SK-N-SH (cell line): Measurements from ENCODE around the gene CCDC171. TPM values are rescaled to one million over a fixed set of nuclear protein-coding genes. Genes with fewer than 3 reads are reported as not detected.

ENCODE experiments used
- CTCF ChIA-PET: fragments of 300-600, 350-600 bp; formaldehyde crosslinking; extraction: SDS; loops from one replicate; lab custom pipeline; 2021; lab: Yijun Ruan, JAX
- POLR2A ChIA-PET: fragments of 350-600 bp; sonication (Branson Sonifier 250); formaldehyde crosslinking; extraction: SDS; loops from one replicate; lab custom pipeline; 2020; ENCODE audit warnings: antibody characterized with exemption, inconsistent platforms; lab: Yijun Ruan, JAX
- DNase-seq: peaks from one replicate; pipeline ENCODE4 v3.0.0; 2012
- H2AFZ ChIP-seq: fragments of 200-600 bp; sonication (generic); 2 replicates; pipeline ENCODE4 v1.8.1; 2016; ENCODE audit warnings: antibody characterized with exemption, mild to moderate bottlenecking, low read depth
- H3F3A ChIP-seq: fragments of 200-600 bp; sonication (generic); replicated peaks from 2 replicates; pipeline ENCODE3; 2016; ENCODE audit warnings: antibody characterized with exemption, mild to moderate bottlenecking; ENCODE audit not compliant: insufficient read depth
- H3K27ac ChIP-seq, 2 experiments: fragments of 200-500 bp in 1 of 2; fragments of 200-600 bp in 1 of 2; sonication (Bioruptor generic) in 1 of 2; sonication (generic), shearing (Covaris generic) in 1 of 2; 2 replicates each; pipeline versions ENCODE4 v1.5.1 to v1.6.1; 2014 to 2016; ENCODE audit warnings: low read depth in 2 of 2, inconsistent platforms in 1 of 2, low read length in 1 of 2, mild to moderate bottlenecking in 1 of 2, mixed read lengths in 1 of 2
- H3K27me3 ChIP-seq: fragments of 200-600 bp; sonication (generic), shearing (Covaris generic); 2 replicates; pipeline ENCODE4 v1.6.1; 2016; ENCODE audit warnings: mixed run types; ENCODE audit not compliant: insufficient read depth
- H3K36me3 ChIP-seq, 2 experiments: fragments of 200-500 bp in 1 of 2; fragments of 200-600 bp in 1 of 2; sonication (Bioruptor generic) in 1 of 2; sonication (generic) in 1 of 2; replicated peaks in 1 of 2; 2 replicates each; pipeline versions ENCODE3 to v1.5.1; 2014 to 2016; ENCODE audit warnings: low read length in 1 of 2, mild to moderate bottlenecking in 1 of 2; ENCODE audit not compliant: insufficient read depth in 2 of 2, control insufficient read depth in 1 of 2
- H3K4me1 ChIP-seq, 2 experiments: fragments of 200-500 bp in 1 of 2; fragments of 200-600 bp in 1 of 2; sonication (Bioruptor generic) in 1 of 2; sonication (generic), shearing (Covaris generic) in 1 of 2; 2 replicates each; pipeline versions ENCODE4 v1.5.1 to v1.6.1; 2014 to 2016; ENCODE audit warnings: low read depth in 1 of 2, low read length in 1 of 2, mixed run types in 1 of 2; ENCODE audit not compliant: insufficient read depth in 2 of 2, control insufficient read depth in 1 of 2
- H3K4me2 ChIP-seq: fragments of 200-600 bp; sonication (generic), shearing (Covaris generic); 2 replicates; pipeline ENCODE4 v1.6.1; 2017; ENCODE audit warnings: mixed run types
- H3K4me3 ChIP-seq, 2 experiments: fragments of 200-500 bp in 1 of 2; fragments of 200-600 bp in 1 of 2; sonication (Bioruptor generic) in 1 of 2; sonication (generic), shearing (Covaris generic) in 1 of 2; 2 replicates each; pipeline versions ENCODE4 v1.5.1 to v1.8.1; 2014 to 2016; ENCODE audit warnings: low read depth in 2 of 2, inconsistent platforms in 1 of 2, low read length in 1 of 2, mild to moderate bottlenecking in 1 of 2, mixed read lengths in 1 of 2, moderate library complexity in 1 of 2
- H3K79me2 ChIP-seq: fragments of 200-600 bp; sonication (generic); 2 replicates; pipeline ENCODE4 v1.8.1; 2017; ENCODE audit warnings: mild to moderate bottlenecking; ENCODE audit not compliant: insufficient read depth
- H3K9ac ChIP-seq: fragments of 200-600 bp; sonication (generic); 2 replicates; pipeline ENCODE4 v1.6.1; 2017; ENCODE audit warnings: mixed run types
- H3K9me2 ChIP-seq: fragments of 200-600 bp; sonication (generic); 2 replicates; pipeline ENCODE4 v1.6.1; 2017; ENCODE audit warnings: mixed run types
- H3K9me3 ChIP-seq: fragments of 200-600 bp; sonication (generic); 2 replicates; pipeline ENCODE4 v1.6.1; 2017; ENCODE audit warnings: mixed run types, mild to moderate bottlenecking, moderate library complexity
- H4K20me1 ChIP-seq: fragments of 200-600 bp; sonication (generic); 2 replicates; pipeline ENCODE4 v1.6.1; 2017; ENCODE audit warnings: mild to moderate bottlenecking, mixed run types; ENCODE audit not compliant: insufficient read depth
- EP300 ChIP-seq, 2 experiments: IDR thresholded peaks; 2 replicates each; pipeline versions ENCODE4 v1.4.0 to v1.6.1; 2012; ENCODE audit warnings: borderline replicate concordance in 1 of 2, low read depth in 1 of 2, low read length in 1 of 2
- FOXJ3 ChIP-seq: sonication (generic); formaldehyde crosslinking; IDR thresholded peaks from 2 replicates; pipeline ENCODE4 v1.5.1; 2020; ENCODE audit warnings: mild to moderate bottlenecking, missing genetic modification reagents
- GABPA ChIP-seq: IDR thresholded peaks from 2 replicates; pipeline ENCODE4 v1.4.0; 2012; ENCODE audit warnings: low read depth, mild to moderate bottlenecking
- MXI1 ChIP-seq: IDR thresholded peaks from 2 replicates; pipeline ENCODE4 v1.6.1; 2012; ENCODE audit warnings: mild to moderate bottlenecking, low read depth, low read length, improper control_type of control experiment
- NRF1 ChIP-seq: IDR thresholded peaks from 2 replicates; pipeline ENCODE4 v1.6.1; 2012; ENCODE audit warnings: low read depth, mild to moderate bottlenecking, low read length
- RFX5 ChIP-seq: IDR thresholded peaks from 2 replicates; pipeline ENCODE4 v1.6.1; 2012; ENCODE audit warnings: mild to moderate bottlenecking, improper control_type of control experiment, low read length
- SIN3A ChIP-seq: IDR thresholded peaks from 2 replicates; pipeline ENCODE4 v1.6.1; 2012; ENCODE audit warnings: low read depth, mild to moderate bottlenecking, low read length, moderate library complexity, borderline replicate concordance
- SMC3 ChIP-seq: IDR thresholded peaks from 2 replicates; pipeline ENCODE4 v1.6.1; 2012; ENCODE audit warnings: low read depth, low read length, improper control_type of control experiment
- TAF1 ChIP-seq: IDR thresholded peaks from 2 replicates; pipeline ENCODE4 v1.6.1; 2012; ENCODE audit warnings: low read depth, mild to moderate bottlenecking, low read length, moderate library complexity, borderline replicate concordance
- WGBS: methylation state at CpG from one replicate; pipeline ENCODE4 v1.1.6; 2017; ENCODE audit warnings: low lambda C conversion rate; 5-methylcytosine and 5-hydroxymethylcytosine counted together
- polyA plus RNA-seq, 3 experiments: library from polyadenylated mRNA; depleted of rRNA; stranded (reverse); fragments of >200 nt; gene quantifications; 2 replicates each; pipeline ENCODE4 v1.2.3, GENCODE V29; 2012
- TF ChIP-seq, protein P1 (sequence below): fragments of 150-350 bp; IDR thresholded peaks from 2 replicates; pipeline ENCODE4 v1.6.1; 2016; ENCODE audit warnings: mild to moderate bottlenecking, low read depth, low read length
- TF ChIP-seq, protein P2 (sequence below): IDR thresholded peaks from 2 replicates; pipeline ENCODE4 v1.4.0; 2012; ENCODE audit warnings: low read depth, borderline replicate concordance

Gene CCDC171
- polyA plus RNA-seq, 1 of the 3 experiments (the other 2 are of a cell fraction): 0.54 TPM

DNA sequence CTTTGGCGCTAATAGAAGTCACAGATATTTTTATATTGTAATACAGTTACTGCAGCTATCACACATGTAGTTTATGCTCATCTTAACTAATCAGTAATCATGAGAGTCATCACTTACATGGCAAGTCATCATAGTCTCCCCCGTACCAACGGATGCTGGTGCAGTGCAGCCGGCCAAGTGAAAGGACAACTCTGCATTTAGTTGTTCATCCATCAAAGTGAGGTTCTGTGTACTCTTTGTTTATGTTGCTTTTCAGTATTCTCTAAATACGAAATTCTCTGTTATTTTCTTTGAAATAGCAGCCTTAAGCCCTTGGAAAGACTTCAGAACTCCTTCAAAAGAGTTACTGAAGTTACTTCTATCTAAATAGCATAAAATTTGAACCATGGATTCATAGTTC lies 216.7 kb downstream of the CCDC171 start:
- H3K9me2 ChIP-seq: no peaks in the 10 kb centered on the region
- H3K4me1 ChIP-seq: no peaks in the 10 kb centered on the region
- no peaks in the 10 kb centered on the region for H3F3A ChIP-seq
- no peak overlapping the region for H3K4me3 ChIP-seq
- H3K9me3 ChIP-seq: no peaks in the 10 kb centered on the region
- TF ChIP-seq FOXJ3 (CRISPR knock-in tag): no peak
- TF ChIP-seq GABPA: no peak
- no peak for TF ChIP-seq MXI1
- no peak for TF ChIP-seq SMC3
- TF ChIP-seq EP300 (IDR thresholded peaks at IDR 0.05; ENCODE audit: borderline replicate concordance in 1 of 2, low read depth in 1 of 2, low read length in 1 of 2): no peak
- no peak for TF ChIP-seq RFX5
- TF ChIP-seq NRF1: no peak
- TF ChIP-seq SIN3A: no peak
- TF ChIP-seq, protein P1, sequence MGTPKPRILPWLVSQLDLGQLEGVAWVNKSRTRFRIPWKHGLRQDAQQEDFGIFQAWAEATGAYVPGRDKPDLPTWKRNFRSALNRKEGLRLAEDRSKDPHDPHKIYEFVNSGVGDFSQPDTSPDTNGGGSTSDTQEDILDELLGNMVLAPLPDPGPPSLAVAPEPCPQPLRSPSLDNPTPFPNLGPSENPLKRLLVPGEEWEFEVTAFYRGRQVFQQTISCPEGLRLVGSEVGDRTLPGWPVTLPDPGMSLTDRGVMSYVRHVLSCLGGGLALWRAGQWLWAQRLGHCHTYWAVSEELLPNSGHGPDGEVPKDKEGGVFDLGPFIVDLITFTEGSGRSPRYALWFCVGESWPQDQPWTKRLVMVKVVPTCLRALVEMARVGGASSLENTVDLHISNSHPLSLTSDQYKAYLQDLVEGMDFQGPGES: no peak
- H3K36me3 ChIP-seq: no peaks in the 10 kb centered on the region
- H3K9ac ChIP-seq: no peak overlapping the region
- H3K27ac ChIP-seq: no peak overlapping the region
- ChIA-PET CTCF (no interaction called here), POLR2A (no interaction called here)
- no peaks in the 10 kb centered on the region for H3K27me3 ChIP-seq
- WGBS: 70% methylated on average over 5 of the region's 5 CpGs
- H4K20me1 ChIP-seq: no peaks in the 10 kb centered on the region
- H3K79me2 ChIP-seq: no peaks in the 10 kb centered on the region
- DNase-seq: no peak
- no peak overlapping the region for H3K4me2 ChIP-seq
- H2AFZ ChIP-seq: no peak overlapping the region

DNA sequence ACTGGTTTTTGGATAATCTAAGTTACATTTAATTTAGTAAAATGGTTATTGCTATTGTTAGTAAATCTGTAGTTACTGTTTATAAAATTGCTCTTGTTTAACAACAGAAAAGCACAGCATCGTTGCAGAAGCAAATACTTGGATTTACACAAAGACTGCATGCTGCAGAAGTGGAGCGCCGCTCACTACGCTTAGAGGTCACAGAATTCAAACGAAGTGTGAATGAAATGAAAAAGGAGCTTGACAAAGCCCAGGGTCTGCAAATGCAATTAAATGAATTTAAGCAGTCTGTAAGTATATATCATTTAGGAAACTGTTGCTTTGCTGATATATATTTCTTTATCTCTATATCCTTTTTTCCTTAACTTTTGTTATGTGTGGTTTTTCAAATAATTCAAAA lies 226.0 kb downstream of the CCDC171 start:
- POLR2A ChIA-PET: no interaction called here
- no peak for TF ChIP-seq TAF1
- TF ChIP-seq, protein P2, sequence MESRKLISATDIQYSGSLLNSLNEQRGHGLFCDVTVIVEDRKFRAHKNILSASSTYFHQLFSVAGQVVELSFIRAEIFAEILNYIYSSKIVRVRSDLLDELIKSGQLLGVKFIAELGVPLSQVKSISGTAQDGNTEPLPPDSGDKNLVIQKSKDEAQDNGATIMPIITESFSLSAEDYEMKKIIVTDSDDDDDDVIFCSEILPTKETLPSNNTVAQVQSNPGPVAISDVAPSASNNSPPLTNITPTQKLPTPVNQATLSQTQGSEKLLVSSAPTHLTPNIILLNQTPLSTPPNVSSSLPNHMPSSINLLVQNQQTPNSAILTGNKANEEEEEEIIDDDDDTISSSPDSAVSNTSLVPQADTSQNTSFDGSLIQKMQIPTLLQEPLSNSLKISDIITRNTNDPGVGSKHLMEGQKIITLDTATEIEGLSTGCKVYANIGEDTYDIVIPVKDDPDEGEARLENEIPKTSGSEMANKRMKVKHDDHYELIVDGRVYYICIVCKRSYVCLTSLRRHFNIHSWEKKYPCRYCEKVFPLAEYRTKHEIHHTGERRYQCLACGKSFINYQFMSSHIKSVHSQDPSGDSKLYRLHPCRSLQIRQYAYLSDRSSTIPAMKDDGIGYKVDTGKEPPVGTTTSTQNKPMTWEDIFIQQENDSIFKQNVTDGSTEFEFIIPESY: no peak
- H3K79me2 ChIP-seq: no peaks in the 10 kb centered on the region
- H4K20me1 ChIP-seq: no peaks in the 10 kb centered on the region
- H3K4me3 ChIP-seq: no peak overlapping the region
- no peak for DNase-seq
- H3K9me2 ChIP-seq: no peaks in the 10 kb centered on the region
- H3K9ac ChIP-seq: no peak overlapping the region
- H3K36me3 ChIP-seq: no peaks in the 10 kb centered on the region
- H3K27ac ChIP-seq: no peak overlapping the region
- no peaks in the 10 kb centered on the region for H3K27me3 ChIP-seq
- no peaks in the 10 kb centered on the region for H3K4me1 ChIP-seq
- H3F3A ChIP-seq: no peaks in the 10 kb centered on the region
- no peaks in the 10 kb centered on the region for H3K9me3 ChIP-seq
- H2AFZ ChIP-seq: no peak overlapping the region
- CTCF ChIA-PET: no interaction called here
- no peak overlapping the region for H3K4me2 ChIP-seq
- WGBS: 87% methylated on average over 5 of the region's 5 CpGs
